Activated CD4-positive, CD25-positive, alpha-beta regulatory T cell treated with anti-CD3 and anti-CD28 coated beads, Interleukin-2, amount 50 U/mL, for 24 hours (primary cell): ENCODE data around the gene SULT4A1.
A peak's percentile ranks its signal among the peaks of the same experiment; 100 is the strongest.
"Not testable (repeated sequence)": the region's sequence is repeated elsewhere in the genome, so short reads cannot be mapped to it uniquely, and the experiment has no call there.

Source experiments
- ATAC-seq, 2 donors: fragments of 150-1000 bp; cut with Tn5 transposase; one replicate each; pipeline ENCODE4 v1.10.0; 2021; ENCODE audit warnings: mild to moderate bottlenecking in 1 of 2, moderate library complexity in 1 of 2

SULT4A1 gene

GRCh38 chr22:43886231-43886630 lies 23.9 kb upstream of the SULT4A1 start:
- no peak for ATAC-seq

GRCh38 chr22:43885786-43886185 lies 23.5 kb upstream of the SULT4A1 start:
- ATAC-seq, result no peak

- ATAC-seq, result no peak
Measured at GRCh38 chr22:43885319-43885671, 23.0 kb upstream of the SULT4A1 start.

DNA sequence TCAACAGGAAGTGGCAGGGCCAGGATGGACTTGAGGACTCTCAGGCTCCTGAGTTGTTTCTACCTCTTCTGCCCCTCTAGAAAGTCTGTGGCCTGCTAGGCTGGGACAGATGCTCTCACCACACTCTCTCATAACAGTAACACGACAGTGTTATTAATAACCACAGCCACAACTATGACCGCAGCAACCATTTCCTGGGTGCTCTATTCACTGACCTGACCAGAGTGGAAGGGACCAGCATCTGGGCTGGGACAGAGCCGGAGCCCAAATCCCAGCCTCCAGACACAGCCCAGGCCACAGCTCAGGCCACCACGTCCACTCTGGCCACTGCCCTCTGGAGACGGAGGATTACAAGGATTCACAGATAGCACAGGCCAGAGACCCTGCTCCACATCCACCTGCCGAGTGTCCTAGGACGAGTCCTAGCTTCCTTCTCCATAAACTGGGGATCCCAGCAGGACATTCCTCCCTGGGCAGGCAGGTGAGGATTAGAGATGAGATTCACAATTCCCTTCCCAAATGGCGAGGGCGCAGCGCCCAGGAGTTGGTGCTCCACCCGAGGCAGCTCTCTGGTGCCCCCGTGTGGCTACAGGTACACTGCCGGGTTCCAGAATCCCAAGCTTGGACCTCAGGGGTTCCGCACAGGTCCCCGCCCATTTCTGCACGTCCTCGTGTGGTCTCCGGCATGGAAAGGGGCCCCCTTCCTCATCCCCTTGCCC lies 22.4 kb upstream of the SULT4A1 start:
- ATAC-seq, result no peak

DNA sequence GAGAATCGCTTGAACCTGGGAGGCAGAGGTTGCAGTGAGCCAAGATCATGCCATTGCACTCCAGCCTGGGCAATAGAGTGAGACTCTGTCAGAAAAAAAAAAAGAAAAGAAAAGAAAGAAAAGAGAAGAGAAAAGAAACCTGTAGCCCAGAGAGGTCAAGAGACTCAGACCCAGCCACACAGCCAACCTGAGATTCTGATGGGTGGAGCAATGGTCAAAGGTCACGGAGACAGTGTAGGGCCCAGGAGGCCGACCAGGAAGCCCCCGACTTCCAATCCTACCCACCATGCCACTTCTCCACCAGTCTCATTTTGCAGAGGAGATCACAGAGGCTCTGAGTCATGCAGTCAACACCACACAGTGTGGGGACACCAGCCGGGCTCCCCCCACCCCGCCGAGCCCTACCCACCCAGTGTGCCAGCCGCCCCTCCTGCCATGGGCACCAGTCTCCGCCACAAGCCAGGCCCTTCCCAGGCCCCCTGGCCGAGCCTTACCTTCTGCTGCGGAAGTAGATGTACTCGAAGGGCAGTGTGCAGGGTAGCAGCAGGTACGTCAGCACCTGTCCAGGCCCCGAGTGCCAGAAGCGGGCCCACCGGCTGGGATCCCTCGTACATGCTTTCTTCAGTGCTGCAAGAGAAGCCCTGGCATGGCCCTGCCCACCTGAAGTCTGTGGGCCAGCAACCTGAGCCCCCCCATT lies 21.6 kb upstream of the SULT4A1 start:
- ATAC-seq, result no peak

GRCh38 chr22:43883012-43883661 lies 20.8 kb upstream of the SULT4A1 start:
- ATAC-seq, result peak; percentile 38 to 51

DNA sequence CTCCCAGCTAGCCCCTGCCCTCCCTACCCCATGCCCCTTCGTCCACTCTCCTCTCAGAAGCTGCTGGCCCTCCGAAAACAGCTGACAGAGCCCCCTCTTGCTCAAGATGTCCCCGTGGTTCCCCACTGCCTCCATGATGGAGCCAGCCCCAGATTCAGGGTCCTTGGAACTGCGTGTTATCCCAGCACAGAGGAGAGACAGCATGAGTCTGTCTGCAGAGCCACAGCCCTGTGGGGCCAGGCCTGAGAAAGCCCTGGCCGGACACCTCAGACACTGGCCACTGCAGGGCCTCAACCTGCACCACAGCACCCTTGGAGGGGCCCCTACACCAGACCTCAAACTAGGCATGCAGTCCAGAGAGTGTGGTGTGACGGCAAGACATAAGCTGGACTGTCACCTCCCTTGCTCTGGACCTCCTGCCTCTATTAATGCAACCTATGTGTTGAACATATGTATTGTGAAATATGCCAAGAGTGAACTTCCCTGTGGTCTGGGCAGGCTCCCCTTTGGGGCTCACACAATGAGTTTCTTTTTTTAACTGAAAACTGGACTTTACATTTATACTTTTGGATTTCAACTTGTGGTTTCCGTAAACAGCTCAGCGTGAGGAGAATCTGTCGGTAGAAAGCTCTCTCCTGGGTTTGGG lies 19.9 kb upstream of the SULT4A1 start:
- no peak for ATAC-seq

- ATAC-seq, result no peak
Measured at GRCh38 chr22:43881091-43882061, 19.1 kb upstream of the SULT4A1 start.

DNA sequence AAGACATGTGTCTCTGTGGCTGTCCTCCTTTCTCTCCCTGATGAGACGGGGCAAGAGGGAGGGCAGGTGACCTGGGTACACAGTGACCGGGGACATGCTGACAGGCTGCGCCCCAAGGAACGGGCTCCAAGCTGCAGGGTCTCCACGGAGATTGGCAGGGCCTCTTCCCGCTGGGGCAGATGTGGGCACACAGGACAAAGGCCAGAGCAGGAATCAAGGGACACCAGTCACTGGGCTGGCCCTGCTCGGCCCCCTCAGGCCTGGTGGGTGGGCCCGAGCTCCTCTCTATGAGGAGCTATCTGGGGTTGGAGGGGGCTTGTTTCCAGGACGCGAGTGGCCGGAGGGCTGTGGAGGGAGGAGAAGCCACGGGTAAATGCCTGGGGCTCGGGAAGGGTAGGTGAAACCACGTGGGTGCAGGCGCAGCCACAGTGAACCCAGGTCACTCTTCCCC lies 18.3 kb upstream of the SULT4A1 start:
- no peak for ATAC-seq

DNA sequence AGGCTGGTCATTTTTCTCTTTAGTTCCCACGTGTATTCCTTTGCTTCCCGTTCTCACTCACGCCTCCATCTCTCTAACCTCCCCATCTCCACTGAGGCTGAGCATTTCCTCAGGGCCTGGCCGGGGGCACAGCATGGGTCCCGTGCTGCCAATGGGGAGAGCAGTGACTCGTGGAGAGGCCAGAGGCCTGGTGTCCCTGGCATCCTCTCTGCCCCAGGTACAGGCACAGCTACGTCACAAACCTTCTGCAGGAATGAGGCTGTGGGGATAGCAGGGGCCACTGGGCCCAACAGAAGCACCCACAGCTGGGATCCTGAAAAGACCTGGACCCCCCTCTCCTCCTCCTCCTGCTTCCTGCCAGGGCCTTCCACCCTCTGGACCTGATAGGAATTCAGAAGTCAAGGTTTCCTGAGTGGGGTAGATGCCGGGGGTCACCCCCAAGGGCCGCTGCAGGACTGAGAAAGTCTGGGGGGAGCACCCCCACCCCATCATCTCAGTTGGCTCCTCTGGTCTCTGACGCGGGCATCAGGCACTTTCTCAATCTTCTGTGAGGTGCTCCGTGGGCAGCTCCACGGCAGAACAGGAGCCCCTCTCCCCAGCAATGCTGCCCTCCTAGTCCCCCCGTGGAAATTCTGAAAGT lies 17.7 kb upstream of the SULT4A1 start:
- ATAC-seq, result no peak

- no peak for ATAC-seq
Measured at GRCh38 chr22:43878831-43879550, 16.7 kb upstream of the SULT4A1 start.

- no peak for ATAC-seq
Measured at GRCh38 chr22:43878079-43878795, 15.9 kb upstream of the SULT4A1 start.

GRCh38 chr22:43876866-43877509 lies 14.7 kb upstream of the SULT4A1 start:
- no peak for ATAC-seq

DNA sequence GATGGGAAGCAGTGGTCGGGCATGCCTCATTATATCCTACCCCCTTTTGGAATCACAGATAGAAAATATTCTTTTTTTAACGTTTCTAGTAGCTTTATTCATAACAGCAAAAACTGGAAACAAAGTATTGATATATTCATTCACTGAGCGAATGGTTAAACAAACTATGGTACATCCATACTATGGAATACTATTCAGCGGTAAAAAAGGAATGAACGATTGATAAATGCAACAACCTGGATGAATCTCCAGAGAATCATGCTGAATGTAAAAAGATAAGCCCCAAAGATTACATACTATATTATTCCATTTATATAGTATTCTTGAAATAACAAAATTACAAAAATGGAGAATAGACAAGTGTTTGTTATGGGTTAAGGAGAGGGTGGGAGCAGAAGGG lies 7.5 kb upstream of the SULT4A1 start:
- no peak for ATAC-seq

- not testable (repeated sequence) for ATAC-seq
Measured at GRCh38 chr22:43869001-43869400, 6.7 kb upstream of the SULT4A1 start.

DNA sequence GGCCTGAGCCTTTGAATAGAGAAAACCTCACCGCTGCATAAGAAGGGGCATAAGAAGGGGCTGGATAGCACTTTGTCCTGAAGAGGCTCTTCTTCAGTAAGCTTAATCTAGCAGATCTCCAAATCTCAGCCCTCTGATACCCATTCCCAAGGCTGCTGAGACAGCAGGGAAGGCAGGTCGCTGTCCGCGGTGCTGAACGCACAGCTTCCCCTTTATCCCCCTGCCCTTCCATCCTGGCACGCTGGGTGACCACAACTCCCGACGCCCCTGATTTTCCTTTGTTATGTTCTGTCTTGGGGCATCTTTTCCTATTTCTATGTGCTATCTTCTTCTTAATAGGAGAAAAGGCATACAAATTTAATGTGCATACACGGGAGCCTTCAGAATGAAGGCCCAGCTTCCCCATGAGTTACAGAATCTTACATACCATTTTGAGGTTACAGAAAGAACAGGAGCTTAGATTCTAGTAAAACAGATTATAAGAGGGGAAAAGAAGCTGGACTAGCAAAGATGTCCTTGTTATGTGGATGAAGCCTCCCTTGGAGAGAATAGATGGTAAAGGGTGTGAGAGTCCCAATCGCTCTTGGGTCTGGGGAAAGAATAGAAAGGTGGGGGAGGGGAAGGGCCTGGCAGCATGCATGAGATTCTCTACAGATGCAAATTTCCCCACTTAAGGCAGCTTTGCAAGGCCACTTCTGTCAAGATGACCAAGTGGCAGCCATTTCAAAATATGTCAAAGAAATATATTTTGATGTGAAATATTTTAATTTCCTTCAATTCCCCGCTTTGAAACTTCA lies 5.7 kb upstream of the SULT4A1 start:
- no peak for ATAC-seq

DNA sequence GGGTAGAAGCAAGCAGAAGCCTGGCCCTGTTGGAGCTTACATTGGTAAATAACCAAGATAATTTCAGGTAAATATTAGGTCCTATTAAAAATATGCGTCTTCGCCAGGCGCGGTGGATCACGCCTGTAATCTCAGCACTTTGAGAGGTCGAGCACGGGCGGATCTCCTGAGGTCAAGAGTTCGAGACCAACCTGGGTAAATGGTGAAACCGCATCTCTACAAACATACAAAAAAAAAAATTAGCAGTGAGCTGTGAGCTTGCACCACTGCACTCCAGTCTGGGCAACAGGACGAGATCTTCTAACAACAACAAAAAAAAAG lies 529 bp upstream of the SULT4A1 start:
- ATAC-seq, result no peak

GRCh38 chr22:43861529-43861928 lies 784 bp downstream of the SULT4A1 start:
- no peak for ATAC-seq

- no peak for ATAC-seq
Measured at GRCh38 chr22:43860831-43861230, 1.5 kb downstream of the SULT4A1 start.
